ENCODE results near the gene PSTPIP2. TPM values are rescaled to one million over a fixed set of nuclear protein-coding genes. Genes with fewer than 3 reads are reported as not detected.
"Not testable (repeated sequence)": the region's sequence is repeated elsewhere in the genome, so short reads cannot be mapped to it uniquely, and the experiment has no call there.

PSTPIP2 gene
- total RNA-seq, 1 donor from 2014 or later, result 1.6 TPM

DNA sequence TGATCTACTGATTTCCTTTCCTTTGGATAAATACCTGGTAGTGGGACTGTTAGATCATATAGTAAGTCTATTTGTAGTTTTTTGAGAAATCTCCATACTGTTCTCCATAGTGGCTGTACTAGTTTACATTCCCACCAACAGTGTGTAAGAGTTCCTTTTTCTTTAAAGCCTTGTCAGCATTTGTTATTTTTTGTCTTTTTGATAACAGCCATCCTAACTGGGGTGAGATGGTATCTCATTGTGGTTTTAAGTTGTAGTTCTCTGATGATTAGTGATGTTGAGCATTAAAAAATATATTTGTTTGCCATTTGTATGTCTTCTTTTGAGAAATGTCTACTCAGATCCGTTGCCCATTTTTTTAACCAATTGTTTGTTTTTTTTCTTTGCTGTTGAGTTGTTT, 71.0 kb downstream of the PSTPIP2 start:
- Histone ChIP-seq H3K36me3 (peaks cover 0 to under 1% of the 10 kb centered on the region in 2 donors), H3K27ac (no peak overlapping the region), H3K27me3 (no peaks in the 10 kb centered on the region), H3K9me3 (peaks cover 0 to 3% of the 10 kb centered on the region in 2 donors), H3K4me3 (no peak overlapping the region), H3K4me1 (no peaks in the 10 kb centered on the region)
- intact Hi-C loops (cut with DNase I), result no loop called here
- TF ChIP-seq, protein P1, sequence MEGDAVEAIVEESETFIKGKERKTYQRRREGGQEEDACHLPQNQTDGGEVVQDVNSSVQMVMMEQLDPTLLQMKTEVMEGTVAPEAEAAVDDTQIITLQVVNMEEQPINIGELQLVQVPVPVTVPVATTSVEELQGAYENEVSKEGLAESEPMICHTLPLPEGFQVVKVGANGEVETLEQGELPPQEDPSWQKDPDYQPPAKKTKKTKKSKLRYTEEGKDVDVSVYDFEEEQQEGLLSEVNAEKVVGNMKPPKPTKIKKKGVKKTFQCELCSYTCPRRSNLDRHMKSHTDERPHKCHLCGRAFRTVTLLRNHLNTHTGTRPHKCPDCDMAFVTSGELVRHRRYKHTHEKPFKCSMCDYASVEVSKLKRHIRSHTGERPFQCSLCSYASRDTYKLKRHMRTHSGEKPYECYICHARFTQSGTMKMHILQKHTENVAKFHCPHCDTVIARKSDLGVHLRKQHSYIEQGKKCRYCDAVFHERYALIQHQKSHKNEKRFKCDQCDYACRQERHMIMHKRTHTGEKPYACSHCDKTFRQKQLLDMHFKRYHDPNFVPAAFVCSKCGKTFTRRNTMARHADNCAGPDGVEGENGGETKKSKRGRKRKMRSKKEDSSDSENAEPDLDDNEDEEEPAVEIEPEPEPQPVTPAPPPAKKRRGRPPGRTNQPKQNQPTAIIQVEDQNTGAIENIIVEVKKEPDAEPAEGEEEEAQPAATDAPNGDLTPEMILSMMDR (IDR thresholded peaks at IDR 0.05), result no peak
- DNase-seq (ENCODE audit: low spot score in 2 of 2), result no peak

GRCh38 chr18:45999536-45999935, 72.5 kb downstream of the PSTPIP2 start:
- TF ChIP-seq, protein P1 (IDR thresholded peaks at IDR 0.05), result no peak
- Histone ChIP-seq H3K4me1 (no peaks in the 10 kb centered on the region), H3K9me3 (peaks cover 0 to 3% of the 10 kb centered on the region in 2 donors), H3K27me3 (no peaks in the 10 kb centered on the region), H3K4me3 (no peak overlapping the region), H3K36me3 (peaks cover 0 to 6% of the 10 kb centered on the region in 2 donors), H3K27ac (no peak overlapping the region)
- intact Hi-C loops (cut with DNase I), result no loop called here
- DNase-seq (ENCODE audit: low spot score in 2 of 2), result no peak

GRCh38 chr18:45998244-45998643, 73.8 kb downstream of the PSTPIP2 start:
- no peaks in the 10 kb centered on the region for H3K4me1 ChIP-seq
- no peak overlapping the region for H3K27ac ChIP-seq
- H3K9me3 ChIP-seq, result peaks cover 0 to 3% of the 10 kb centered on the region in 2 donors
- no peaks in the 10 kb centered on the region for H3K27me3 ChIP-seq
- DNase-seq (ENCODE audit: low spot score in 2 of 2), result no peak
- peaks cover 0 to 6% of the 10 kb centered on the region in 2 donors for H3K36me3 ChIP-seq
- intact Hi-C loops (cut with DNase I), result no loop called here
- no peak overlapping the region for H3K4me3 ChIP-seq
- TF ChIP-seq, protein P1 (IDR thresholded peaks at IDR 0.05), result no peak

GRCh38 chr18:45997700-45998151, 74.3 kb downstream of the PSTPIP2 start:
- TF ChIP-seq, protein P1 (IDR thresholded peaks at IDR 0.05), result no peak
- Histone ChIP-seq H3K9me3 (peaks cover 0 to 3% of the 10 kb centered on the region in 2 donors), H3K27ac (no peak overlapping the region), H3K36me3 (peaks cover 0 to 6% of the 10 kb centered on the region in 2 donors), H3K4me1 (no peaks in the 10 kb centered on the region), H3K27me3 (no peaks in the 10 kb centered on the region), H3K4me3 (no peak overlapping the region)
- intact Hi-C loops (cut with DNase I), result no loop called here
- no peak for DNase-seq (ENCODE audit: low spot score in 2 of 2)

DNA sequence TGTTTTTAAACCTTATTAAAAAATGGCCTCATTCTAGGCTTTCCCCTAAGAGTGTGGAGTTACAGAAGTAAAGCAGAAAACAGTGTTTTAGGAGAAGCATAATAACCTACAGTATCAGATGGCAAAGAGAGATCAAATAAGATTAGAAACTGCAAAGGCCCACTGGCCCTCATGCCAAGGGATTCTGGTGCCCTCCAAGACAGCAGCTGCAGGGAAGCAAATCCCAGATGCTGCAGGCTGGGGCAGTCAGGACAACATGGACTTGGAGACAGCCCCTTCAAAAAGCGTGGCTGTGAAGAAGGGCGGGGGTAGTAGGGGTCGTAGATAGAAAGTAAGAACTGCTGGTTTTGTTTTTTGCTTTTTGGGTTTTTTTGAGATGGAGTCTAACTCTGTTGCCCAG, 76.6 kb downstream of the PSTPIP2 start:
- intact Hi-C loops (cut with DNase I), result no loop called here
- Histone ChIP-seq H3K36me3 (peaks cover 0 to 13% of the 10 kb centered on the region in 2 donors), H3K9me3 (no peaks in the 10 kb centered on the region), H3K4me3 (no peak overlapping the region), H3K27me3 (no peaks in the 10 kb centered on the region), H3K4me1 (no peaks in the 10 kb centered on the region), H3K27ac (no peak overlapping the region)
- TF ChIP-seq, protein P1 (IDR thresholded peaks at IDR 0.05), result no peak
- no peak for DNase-seq (ENCODE audit: low spot score in 2 of 2)

- TF ChIP-seq, protein P1 (IDR thresholded peaks at IDR 0.05), result no peak
- no peak for DNase-seq (ENCODE audit: low spot score in 2 of 2)
- H3K9me3 ChIP-seq, result no peaks in the 10 kb centered on the region
- no peaks in the 10 kb centered on the region for H3K27me3 ChIP-seq
- intact Hi-C loops (cut with DNase I), result no loop called here
- H3K27ac ChIP-seq, result no peak overlapping the region
- H3K4me1 ChIP-seq, result no peaks in the 10 kb centered on the region
- H3K36me3 ChIP-seq, result peaks cover 0 to 15% of the 10 kb centered on the region in 2 donors
- no peak overlapping the region for H3K4me3 ChIP-seq
Measured at GRCh38 chr18:45993438-45993837, 78.6 kb downstream of the PSTPIP2 start.

DNA sequence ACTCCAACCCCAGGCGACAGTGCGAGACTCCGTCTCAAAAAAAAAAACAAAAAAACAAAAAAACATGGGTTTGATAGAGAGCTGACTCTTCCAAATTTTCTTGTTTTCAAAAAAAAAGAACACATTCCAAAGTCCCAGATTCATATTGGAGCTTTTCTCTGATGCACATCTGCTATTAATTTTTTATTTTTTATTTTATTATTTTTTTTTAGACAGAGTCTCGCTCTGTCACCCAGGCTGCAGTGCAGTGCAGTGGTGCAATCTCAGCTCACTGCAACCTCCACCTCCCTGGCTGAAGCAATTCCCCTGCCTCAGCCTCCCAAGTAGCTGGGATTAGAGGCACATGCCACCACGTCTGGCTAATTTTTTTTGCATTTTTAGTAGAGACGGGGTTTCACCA, 79.5 kb downstream of the PSTPIP2 start:
- DNase-seq (ENCODE audit: low spot score in 2 of 2); H3K9me3 ChIP-seq; intact Hi-C loops (cut with DNase I); H3K27ac ChIP-seq; H3K4me3 ChIP-seq; H3K27me3 ChIP-seq; H3K4me1 ChIP-seq: not testable (repeated sequence)
- peaks cover 0 to 15% of the 10 kb centered on the region in 2 donors for H3K36me3 ChIP-seq

All from ascending aorta (tissue), 2 donors.